Gastroesophageal sphincter (tissue), 3 donors: ENCODE measurements around the gene ROS1.

Experiments
- EP300 ChIP-seq: sonication (generic); formaldehyde crosslinking; IDR thresholded peaks from one replicate; pipeline ENCODE4 v1.6.1; 2017; ENCODE audit warnings: antibody characterized with exemption, mild to moderate bottlenecking
- POLR2A ChIP-seq, 2 donors: fragments of 450-650 bp; IDR thresholded peaks; one replicate each; pipeline ENCODE4 v1.6.1; 2017; ENCODE audit warnings: antibody characterized with exemption in 2 of 2, mild to moderate bottlenecking in 2 of 2, moderate library complexity in 1 of 2
- POLR2AphosphoS5 ChIP-seq: sonication (generic); formaldehyde crosslinking; IDR thresholded peaks from one replicate; pipeline ENCODE4 v1.6.1; 2017; ENCODE audit warnings: antibody characterized with exemption
- TF ChIP-seq, protein P1 (sequence below), 4 experiments: fragments of 200-600 bp in 2 of 4; fragments of 450-650 bp in 2 of 4; sonication (generic) in 1 of 4; IDR thresholded peaks; one replicate each; pipeline ENCODE4 v1.5.1; 2017 to 2019; ENCODE audit warnings: antibody characterized with exemption in 4 of 4, mild to moderate bottlenecking in 2 of 4, moderate library complexity in 2 of 4

DNA sequence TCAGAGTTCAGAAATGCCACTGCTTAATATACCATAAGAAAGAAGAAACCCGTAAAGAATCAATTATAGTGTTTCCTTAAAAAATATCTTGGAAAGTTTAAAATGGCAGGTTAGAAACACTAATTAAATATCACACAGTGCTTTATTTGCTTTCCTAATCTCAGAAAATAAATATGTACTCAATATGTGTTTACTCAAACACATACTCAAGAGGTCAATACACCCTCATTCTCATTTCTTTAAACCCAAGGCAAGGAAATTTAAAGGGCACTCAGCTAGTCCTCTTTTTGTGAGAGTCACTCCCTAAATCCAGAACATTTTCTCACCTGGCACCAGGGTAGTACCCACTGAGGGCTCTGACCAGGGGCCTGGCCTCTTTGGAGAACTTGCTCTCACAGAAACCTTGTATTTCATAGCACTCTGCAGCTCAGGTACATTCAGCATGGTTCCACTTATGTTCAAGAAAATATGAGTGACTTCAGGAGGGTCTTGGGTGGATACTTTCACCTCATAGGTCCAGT, 38.2 kb downstream of the ROS1 start:
- TF ChIP-seq, protein P1, sequence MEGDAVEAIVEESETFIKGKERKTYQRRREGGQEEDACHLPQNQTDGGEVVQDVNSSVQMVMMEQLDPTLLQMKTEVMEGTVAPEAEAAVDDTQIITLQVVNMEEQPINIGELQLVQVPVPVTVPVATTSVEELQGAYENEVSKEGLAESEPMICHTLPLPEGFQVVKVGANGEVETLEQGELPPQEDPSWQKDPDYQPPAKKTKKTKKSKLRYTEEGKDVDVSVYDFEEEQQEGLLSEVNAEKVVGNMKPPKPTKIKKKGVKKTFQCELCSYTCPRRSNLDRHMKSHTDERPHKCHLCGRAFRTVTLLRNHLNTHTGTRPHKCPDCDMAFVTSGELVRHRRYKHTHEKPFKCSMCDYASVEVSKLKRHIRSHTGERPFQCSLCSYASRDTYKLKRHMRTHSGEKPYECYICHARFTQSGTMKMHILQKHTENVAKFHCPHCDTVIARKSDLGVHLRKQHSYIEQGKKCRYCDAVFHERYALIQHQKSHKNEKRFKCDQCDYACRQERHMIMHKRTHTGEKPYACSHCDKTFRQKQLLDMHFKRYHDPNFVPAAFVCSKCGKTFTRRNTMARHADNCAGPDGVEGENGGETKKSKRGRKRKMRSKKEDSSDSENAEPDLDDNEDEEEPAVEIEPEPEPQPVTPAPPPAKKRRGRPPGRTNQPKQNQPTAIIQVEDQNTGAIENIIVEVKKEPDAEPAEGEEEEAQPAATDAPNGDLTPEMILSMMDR (IDR thresholded peaks at IDR 0.05) = no peak
- TF ChIP-seq POLR2A (IDR thresholded peaks at IDR 0.05) (no peak), POLR2AphosphoS5 (no peak), EP300 (no peak)
